Measurements from ENCODE around the gene GCA. TPM values are rescaled to one million over a fixed set of nuclear protein-coding genes. Genes with fewer than 3 reads are reported as not detected.

GCA gene
- 37.4 TPM for total RNA-seq

DNA sequence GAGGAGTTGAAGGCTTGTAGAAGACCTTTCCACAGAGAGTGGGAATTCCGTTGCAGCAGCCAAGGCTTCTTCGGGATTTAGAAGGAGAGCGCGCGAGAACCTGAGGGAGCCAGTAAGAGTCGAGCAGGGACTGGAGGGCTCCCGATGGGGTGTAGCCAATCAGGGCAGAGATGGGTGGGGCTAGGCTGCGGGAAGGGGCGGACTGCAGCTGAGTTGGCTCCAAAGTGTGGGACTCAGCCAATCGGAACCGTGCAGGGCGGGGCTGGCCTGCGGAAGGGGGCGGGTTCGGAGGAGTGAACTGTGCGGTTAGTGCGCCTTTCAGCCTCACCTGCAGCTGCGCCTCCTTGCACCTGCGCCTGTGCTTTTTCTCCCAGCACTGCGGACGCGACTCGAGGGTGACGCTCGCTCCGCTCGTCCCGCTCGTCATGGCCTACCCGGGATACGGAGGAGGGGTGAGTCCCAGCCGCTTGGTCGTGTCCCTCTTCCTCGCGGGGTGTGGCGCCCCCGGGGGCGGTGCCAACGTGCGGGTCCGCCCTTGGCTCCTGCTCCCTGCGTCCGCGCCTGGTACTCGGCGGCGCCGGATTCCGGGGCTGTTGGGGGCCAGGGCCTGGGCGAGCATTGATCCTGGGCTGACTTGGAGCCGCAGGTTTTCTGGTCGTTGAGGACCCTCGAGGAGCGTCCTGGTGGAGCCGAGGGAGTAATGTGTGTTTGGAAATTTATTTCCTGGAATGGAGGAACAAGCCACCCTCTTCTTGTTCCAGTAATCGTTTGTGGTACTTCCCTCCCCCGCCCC, at the start of gene GCA:
Gene GCA, plus strand, starts transcription at position 309 of the 793 bp plus-strand sequence. Its CDS starts 117 bp downstream, at position 426.
- peak; percentile 98 for DNase-seq (ENCODE audit: low spot score)

DNA sequence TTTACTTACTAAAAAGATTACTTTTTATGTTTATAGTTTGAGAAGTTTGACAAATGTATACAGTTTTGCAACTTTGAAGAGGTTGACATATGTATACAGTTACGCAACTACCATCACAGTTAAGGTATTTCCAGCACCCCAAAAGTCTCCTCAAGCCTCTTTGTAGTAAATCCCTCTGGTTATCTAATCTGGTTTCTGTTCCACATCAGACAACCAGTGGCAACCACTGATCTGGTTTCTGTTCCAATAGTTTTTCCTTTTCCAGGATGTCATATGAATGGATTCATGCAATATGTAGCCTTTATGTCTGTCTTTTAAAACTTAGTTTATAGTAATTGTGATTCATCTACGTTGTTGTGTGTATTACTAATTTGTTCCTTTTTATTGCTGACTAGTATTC, 48.9 kb upstream of the GCA start:
- no peak for DNase-seq (ENCODE audit: low spot score)

- peak; percentile 87 for DNase-seq (ENCODE audit: low spot score)
Observed at GRCh38 chr2:162297925-162298552, 45.9 kb upstream of the GCA start.

GRCh38 chr2:162298669-162299335, 45.1 kb upstream of the GCA start:
- no peak for DNase-seq (ENCODE audit: low spot score)

- no peak for DNase-seq (ENCODE audit: low spot score)
Observed at GRCh38 chr2:162300266-162300665, 43.7 kb upstream of the GCA start.

GRCh38 chr2:162301151-162301804, 42.7 kb upstream of the GCA start:
- peak; percentile 28 for DNase-seq (ENCODE audit: low spot score)

DNA sequence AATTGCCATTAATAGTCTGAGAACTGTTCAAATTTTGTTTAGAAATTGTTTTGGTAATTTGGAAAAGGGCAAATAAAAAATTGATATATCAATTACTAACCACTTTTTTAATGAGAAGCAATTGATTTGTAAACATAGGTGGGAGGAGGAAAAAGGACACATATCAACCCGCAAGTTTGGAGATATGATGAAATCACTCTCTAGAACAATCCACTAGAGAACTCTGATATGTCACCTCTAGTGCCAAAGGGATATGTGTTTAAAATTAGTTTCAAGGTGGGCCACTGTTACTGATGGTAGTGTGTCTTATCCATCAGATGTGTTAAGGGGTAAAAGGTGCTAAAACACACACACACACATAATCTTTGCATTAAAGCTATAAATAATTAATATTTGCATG, 42.1 kb upstream of the GCA start:
- DNase-seq (ENCODE audit: low spot score), result no peak

DNA sequence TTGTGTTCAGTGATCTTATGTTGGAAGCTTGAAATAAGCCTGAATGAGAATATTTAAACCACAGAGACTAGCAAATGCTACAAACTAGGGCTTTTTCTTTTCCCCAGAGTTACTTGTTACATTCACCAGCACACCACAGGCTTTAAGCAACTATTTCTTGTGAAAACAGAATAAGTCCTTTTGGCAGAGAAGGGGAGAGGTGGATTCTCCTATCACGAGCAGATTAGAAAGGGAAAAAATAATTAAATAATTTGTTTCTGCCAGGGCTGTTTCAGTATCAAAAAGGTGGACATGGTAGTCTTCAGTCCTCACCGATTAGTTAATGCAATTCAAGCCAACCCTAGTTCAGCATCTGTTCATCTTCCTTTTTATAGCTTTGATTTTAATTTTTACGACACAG, 38.0 kb upstream of the GCA start:
- no peak for DNase-seq (ENCODE audit: low spot score)

DNA sequence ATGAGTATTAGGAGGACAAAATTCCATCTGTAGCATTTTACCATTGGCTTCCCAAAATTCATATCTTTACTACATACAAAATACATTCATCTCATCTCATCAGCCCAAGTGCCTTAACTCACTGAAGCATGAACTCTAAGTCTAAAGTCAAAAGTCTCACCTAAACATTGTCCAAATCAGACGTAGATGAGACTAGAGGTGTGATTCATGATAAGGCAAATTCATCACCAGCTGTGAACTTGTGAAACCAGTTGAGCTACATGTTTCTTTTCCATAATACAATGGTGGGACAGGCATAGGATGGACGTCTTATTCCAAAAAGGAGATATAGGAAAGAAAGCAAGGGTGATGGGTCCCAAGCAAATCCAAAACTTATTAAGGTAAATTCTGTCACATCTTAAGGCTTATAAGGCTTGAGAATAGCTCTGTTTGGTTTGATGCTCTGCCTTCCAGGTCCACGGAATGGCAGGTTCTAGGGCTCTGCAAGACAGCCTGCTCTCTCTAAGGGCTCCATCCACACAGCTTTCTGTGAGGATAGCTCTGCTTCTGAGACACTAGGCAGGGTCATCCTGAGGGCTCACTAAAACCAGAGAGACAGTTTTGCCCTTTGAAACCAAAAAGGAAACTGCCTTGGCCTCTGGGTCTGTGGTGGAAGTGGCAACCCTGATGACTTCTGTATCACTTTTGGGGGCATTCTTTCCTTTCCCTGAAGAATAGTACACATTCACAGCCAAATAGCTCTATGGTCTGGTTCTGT, 35.0 kb upstream of the GCA start:
- no peak for DNase-seq (ENCODE audit: low spot score)

- no peak for DNase-seq (ENCODE audit: low spot score)
Observed at GRCh38 chr2:162312853-162313252, 31.1 kb upstream of the GCA start.

DNA sequence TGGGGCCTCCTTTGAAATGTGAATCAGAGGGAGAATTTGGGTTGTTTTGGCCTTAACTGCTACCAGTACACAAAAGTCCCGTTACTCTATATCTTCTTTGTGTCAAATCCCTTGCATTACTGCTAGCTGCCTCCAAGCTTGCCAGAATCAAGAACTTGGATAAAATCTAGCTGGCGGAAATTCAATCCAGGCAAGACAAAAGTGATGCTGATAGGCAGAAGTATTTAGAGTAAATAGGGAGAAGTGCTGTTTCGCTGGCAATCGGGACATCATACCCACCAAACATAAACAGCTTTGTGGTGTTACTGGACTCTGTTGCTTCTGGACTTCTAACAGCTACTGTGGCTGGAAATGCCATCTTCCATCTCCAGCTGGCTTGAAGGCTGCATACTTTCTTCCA, 28.0 kb upstream of the GCA start:
- DNase-seq (ENCODE audit: low spot score), result no peak

DNA sequence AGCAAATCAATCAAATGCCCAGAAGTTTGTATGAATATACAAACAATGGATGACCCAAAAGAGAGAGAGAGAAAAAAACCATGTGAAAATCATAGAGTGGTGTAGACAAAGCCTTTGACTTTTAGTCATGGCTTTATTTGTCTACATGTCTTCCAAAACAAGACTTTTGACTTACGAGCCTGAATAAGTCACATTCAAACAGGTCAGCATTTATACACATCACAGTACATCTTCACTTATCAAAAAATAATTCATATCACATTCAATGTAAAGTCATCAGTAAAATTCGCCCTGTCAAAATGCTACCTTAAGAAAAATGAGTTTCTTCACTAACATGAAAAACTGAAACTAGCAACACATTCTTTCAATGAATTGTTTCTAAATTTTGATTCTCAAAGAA, 27.3 kb upstream of the GCA start:
- no peak for DNase-seq (ENCODE audit: low spot score)

DNA sequence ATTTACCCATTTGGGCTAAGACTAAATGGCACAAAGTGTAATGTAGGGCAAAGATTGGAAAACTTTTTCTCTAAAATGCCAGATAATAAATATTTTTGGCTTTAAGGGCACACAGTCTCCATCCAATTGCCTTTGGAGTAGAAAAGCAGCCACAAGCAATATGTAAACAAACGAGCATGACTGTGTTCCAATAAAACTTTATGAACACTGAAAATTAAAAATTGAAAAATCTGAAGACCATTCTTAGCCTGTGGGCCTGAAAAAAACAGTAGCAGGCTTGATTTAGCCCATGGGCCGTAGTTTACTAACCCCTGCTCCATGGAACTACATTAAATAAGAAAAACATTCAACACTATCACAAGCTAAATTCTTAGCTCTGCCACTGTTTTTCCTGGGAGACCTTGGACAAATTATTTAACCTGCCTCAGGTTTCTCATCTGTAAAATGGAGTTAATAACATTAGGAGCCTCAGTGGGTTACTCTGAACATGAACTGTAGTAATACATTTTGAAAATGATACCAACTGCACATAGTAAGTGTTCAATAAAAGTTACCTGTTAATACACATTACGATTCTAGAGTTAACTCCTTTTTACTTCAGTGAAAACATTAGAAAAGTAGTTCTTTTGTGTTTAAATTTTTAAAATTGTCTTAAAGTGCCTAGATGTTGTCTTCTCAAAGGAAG, 26.7 kb upstream of the GCA start:
- no peak for DNase-seq (ENCODE audit: low spot score)

GRCh38 chr2:162317861-162318327, 26.0 kb upstream of the GCA start:
- peak; percentile 13 for DNase-seq (ENCODE audit: low spot score)

- peak; percentile 87 for DNase-seq (ENCODE audit: low spot score)
Observed at GRCh38 chr2:162318328-162319180, 25.4 kb upstream of the GCA start, which contains the start of gene IFIH1. TSS of gene IFIH1 (minus strand) at chr2:162318684. CDS start at chr2:162318307, 377 bp downstream.

DNA sequence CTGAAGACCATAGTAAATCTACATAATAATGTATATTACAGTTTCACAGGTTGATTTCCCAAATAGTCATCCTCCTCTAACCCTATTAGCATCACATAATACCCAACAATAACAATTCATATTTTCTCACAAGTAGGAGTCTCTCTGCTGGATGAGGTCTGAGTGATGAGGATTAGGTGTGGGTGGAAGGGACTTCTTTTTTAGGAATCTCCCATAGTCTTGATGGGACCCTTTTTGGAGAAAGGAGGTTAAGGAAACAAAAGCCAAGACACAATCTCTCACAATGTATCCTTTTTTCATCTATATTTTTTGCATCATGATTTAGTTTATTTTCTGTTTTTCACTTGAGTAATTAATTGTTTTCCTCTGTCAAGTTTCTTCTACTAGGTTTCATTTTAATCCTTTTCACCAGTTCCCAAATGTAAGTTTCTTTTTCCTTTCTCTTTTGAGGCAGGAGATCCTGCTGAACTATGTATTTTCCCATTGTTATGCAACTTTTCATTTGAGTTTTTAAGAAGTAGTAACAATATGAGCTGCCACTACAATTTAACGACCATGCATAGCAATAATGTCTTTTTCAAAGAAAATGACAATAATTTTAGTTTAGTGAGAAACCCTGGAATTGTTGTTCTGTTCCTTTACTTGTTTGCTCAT, 22.9 kb upstream of the GCA start:
- no peak for DNase-seq (ENCODE audit: low spot score)

- DNase-seq (ENCODE audit: low spot score), result no peak
Observed at GRCh38 chr2:162324953-162325352, 19.0 kb upstream of the GCA start.

- DNase-seq (ENCODE audit: low spot score), result no peak
Observed at GRCh38 chr2:162327134-162327769, 16.7 kb upstream of the GCA start.

DNA sequence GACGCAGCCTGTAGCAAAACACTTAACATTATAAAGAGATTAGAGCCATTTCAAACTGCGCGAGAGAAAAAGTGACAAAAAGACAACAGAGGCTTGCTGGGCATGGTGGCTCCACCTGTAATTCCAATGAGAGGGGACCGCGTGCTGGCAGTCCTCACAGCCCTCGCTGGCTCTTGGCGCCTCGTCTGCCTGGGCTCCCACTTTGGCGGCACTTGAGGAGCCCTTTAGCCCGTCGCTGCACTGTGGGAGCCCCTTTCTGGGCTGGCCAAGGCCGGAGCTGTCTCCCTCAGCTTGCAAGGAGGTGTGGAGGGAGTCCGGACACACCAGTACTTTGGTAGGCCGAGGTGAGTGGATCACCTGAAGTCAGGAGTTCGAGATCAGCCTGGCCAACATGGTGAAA, 16.1 kb upstream of the GCA start:
- DNase-seq (ENCODE audit: low spot score), result no peak

All from mucosa of gallbladder (tissue), 1 donor.